ENCODE results near the gene RNF138.
"Not testable (repeated sequence)": the region's sequence is repeated elsewhere in the genome, so short reads cannot be mapped to it uniquely, and the experiment has no call there.

DNA sequence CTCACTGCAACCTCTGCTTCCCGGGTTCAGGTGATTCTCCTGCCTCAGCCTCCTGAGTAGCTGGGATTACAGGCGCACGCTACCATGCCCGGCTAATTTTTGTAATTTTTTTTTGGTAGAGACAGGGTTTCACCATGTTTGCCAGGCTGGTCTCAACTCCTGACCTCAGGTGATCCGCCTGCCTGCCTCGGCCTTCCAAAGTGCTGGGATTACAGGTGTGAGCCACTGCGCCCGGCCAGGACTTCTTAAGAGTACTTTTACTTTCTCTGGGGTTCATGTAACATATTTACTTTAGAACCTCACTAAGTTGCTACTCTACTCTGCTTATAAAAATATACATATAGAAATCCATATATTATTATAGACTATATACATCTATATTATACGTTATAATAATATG, 67.0 kb downstream of the RNF138 start:
- not testable (repeated sequence) for TF ChIP-seq EZH2 (IDR thresholded peaks at IDR 0.05; ENCODE audit: low read length)
- TF ChIP-seq, protein P1, sequence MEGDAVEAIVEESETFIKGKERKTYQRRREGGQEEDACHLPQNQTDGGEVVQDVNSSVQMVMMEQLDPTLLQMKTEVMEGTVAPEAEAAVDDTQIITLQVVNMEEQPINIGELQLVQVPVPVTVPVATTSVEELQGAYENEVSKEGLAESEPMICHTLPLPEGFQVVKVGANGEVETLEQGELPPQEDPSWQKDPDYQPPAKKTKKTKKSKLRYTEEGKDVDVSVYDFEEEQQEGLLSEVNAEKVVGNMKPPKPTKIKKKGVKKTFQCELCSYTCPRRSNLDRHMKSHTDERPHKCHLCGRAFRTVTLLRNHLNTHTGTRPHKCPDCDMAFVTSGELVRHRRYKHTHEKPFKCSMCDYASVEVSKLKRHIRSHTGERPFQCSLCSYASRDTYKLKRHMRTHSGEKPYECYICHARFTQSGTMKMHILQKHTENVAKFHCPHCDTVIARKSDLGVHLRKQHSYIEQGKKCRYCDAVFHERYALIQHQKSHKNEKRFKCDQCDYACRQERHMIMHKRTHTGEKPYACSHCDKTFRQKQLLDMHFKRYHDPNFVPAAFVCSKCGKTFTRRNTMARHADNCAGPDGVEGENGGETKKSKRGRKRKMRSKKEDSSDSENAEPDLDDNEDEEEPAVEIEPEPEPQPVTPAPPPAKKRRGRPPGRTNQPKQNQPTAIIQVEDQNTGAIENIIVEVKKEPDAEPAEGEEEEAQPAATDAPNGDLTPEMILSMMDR (optimal IDR thresholded peaks at IDR 0.05 in 1 of 3, IDR thresholded peaks at IDR 0.05 in 1 of 3, conservative IDR thresholded peaks at IDR 0.05 in 1 of 3; ENCODE audit: extremely low read depth in 1 of 3, insufficient read depth in 2 of 3, low read length in 3 of 3) = not testable (repeated sequence)
